ENCODE measurements around the gene PLK2. TPM values are rescaled to one million over a fixed set of nuclear protein-coding genes. Genes with fewer than 3 reads are reported as not detected.

The PLK2 gene
- total and polyA plus RNA-seq, 2 of the 4 experiments (the other 2 are of a cell fraction) = 129 to 337 TPM

DNA sequence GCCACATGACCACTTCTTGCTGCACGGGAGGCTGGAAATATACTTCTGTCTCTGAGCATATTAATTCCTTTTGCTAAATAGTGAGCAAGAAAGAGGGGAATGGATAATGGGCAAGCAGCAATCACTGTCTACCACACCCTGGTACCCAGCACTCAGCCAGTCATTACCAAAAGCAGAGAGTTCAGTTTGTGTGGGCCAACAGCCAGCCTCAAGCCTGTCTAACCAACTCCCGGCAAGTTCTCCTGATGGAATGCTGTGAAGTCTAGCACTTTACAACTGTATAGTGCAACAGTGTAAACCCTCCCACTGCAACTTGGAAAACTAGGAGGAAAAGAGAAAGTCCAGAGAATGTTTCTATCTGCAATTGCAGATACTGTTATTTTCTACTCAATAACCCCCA is 47.8 kb downstream of the PLK2 start:
- DNase-seq (no peak), ATAC-seq (ENCODE audit: low read depth) (no peak)
- H3K9me1 ChIP-seq (ENCODE audit: insufficient read depth, low read length) = peaks cover 4% of the 10 kb centered on the region
- H4K91ac ChIP-seq (ENCODE audit: insufficient read depth, low read depth, low read length) = no peak overlapping the region
- dilution Hi-C loops (cut with HindIII; ENCODE audit: low sequenced_read_pairs, unreplicated experiment) (no loop called here), intact Hi-C loops (cut with micrococcal nuclease) (no loop called here), in situ Hi-C loops (cut with MboI; ENCODE audit: low sequenced_read_pairs) (no loop called here)
- H3K4ac ChIP-seq (ENCODE audit: low read depth, low read length) = no peak overlapping the region
- H4K8ac ChIP-seq (ENCODE audit: low read depth in 2 of 2, low read length in 2 of 2) = no peak overlapping the region
- H2BK20ac ChIP-seq (ENCODE audit: low read depth, low read length) = no peak overlapping the region
- H2AK9ac ChIP-seq (replicated peaks; ENCODE audit: low read depth, low read length, poor library complexity) = no peak overlapping the region
- no peak overlapping the region for H2BK5ac ChIP-seq (ENCODE audit: low read depth, low read length, poor library complexity, severe bottlenecking)
- no TSS peak for BruUV-seq (replicated peaks)
- H3K4me2 ChIP-seq (ENCODE audit: low read depth, low read length) = no peak overlapping the region
- H2BK15ac ChIP-seq (ENCODE audit: low read depth, low read length) = no peak overlapping the region
- no peak overlapping the region for H3K27ac ChIP-seq (ENCODE audit: insufficient read depth, low read length)
- H2AFZ ChIP-seq (replicated peaks; ENCODE audit: low read length, poor library complexity) = no peak overlapping the region
- TF ChIP-seq RFX5 (IDR thresholded peaks at IDR 0.05; ENCODE audit: low read depth, low read length) (no peak), ELK1 (IDR thresholded peaks at IDR 0.05; ENCODE audit: borderline replicate concordance, low read depth, low read length) (no peak), MAFK (IDR thresholded peaks at IDR 0.05; ENCODE audit: low read depth, low read length) (no peak), RAD21 (IDR thresholded peaks at IDR 0.05; ENCODE audit: low read length) (no peak), MXI1 (IDR thresholded peaks at IDR 0.05; ENCODE audit: borderline replicate concordance, low read depth, low read length) (no peak), CHD1 (IDR thresholded peaks at IDR 0.05; ENCODE audit: low read depth, low read length) (no peak), POLR2A (IDR thresholded peaks at IDR 0.05; ENCODE audit: low read depth, low read length) (no peak), CEBPB (IDR thresholded peaks at IDR 0.05; ENCODE audit: low read depth, low read length) (no peak), SMC3 (IDR thresholded peaks at IDR 0.05; ENCODE audit: low read depth, low read length) (no peak), RCOR1 (IDR thresholded peaks at IDR 0.05; ENCODE audit: insufficient replicate concordance, low read length) (no peak), MAZ (IDR thresholded peaks at IDR 0.05; ENCODE audit: borderline replicate concordance, low read depth, low read length) (no peak), BHLHE40 (IDR thresholded peaks at IDR 0.05; ENCODE audit: low read depth, low read length) (no peak), FOS (IDR thresholded peaks at IDR 0.05; ENCODE audit: low read depth, low read length) (no peak), USF2 (IDR thresholded peaks at IDR 0.05; ENCODE audit: low read depth, low read length) (no peak), NFE2L2 (IDR thresholded peaks at IDR 0.05; ENCODE audit: low read depth, low read length) (no peak)
- TF ChIP-seq, protein P1, sequence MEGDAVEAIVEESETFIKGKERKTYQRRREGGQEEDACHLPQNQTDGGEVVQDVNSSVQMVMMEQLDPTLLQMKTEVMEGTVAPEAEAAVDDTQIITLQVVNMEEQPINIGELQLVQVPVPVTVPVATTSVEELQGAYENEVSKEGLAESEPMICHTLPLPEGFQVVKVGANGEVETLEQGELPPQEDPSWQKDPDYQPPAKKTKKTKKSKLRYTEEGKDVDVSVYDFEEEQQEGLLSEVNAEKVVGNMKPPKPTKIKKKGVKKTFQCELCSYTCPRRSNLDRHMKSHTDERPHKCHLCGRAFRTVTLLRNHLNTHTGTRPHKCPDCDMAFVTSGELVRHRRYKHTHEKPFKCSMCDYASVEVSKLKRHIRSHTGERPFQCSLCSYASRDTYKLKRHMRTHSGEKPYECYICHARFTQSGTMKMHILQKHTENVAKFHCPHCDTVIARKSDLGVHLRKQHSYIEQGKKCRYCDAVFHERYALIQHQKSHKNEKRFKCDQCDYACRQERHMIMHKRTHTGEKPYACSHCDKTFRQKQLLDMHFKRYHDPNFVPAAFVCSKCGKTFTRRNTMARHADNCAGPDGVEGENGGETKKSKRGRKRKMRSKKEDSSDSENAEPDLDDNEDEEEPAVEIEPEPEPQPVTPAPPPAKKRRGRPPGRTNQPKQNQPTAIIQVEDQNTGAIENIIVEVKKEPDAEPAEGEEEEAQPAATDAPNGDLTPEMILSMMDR (conservative IDR thresholded peaks at IDR 0.05; ENCODE audit: low read depth, low read length) = no peak
- peaks cover 4% of the 10 kb centered on the region; the same call in 1 of the 2 replicates for H3K4me1 ChIP-seq (ENCODE audit: control insufficient read depth, insufficient read depth, low read length)
- CTCF ChIA-PET = no interaction called here
- no peaks in the 10 kb centered on the region for H3K27me3 ChIP-seq (ENCODE audit: control insufficient read depth, insufficient read depth, low read length)
- no peak overlapping the region for H3K23ac ChIP-seq (ENCODE audit: low read depth, low read length)
- POLR2A ChIA-PET (ENCODE audit: unreplicated experiment) = no interaction called here
- no peak overlapping the region for H4K5ac ChIP-seq (ENCODE audit: low read depth, low read length)
- no CpG with 5 or more reads among the region's 2 CpGs for WGBS, 2 experiments (ENCODE audit: extremely low coverage in 2 of 2, insufficient read length in 1 of 2)
- H3K56ac ChIP-seq (ENCODE audit: extremely low read depth, insufficient read depth, low read length) = no peak overlapping the region; the same call in 1 of the 2 replicates
- no peak overlapping the region for H2BK120ac ChIP-seq (ENCODE audit: low read depth, low read length)
- H3K9ac ChIP-seq (ENCODE audit: low read depth, low read length) = no peak overlapping the region
- H3K14ac ChIP-seq (replicated peaks; ENCODE audit: low read depth, low read length) = 0 out of 2 replicates have a peak overlapping the region, but pooled peaks have one; percentile 49
- H2AK5ac ChIP-seq (ENCODE audit: low read depth, low read length) = no peak overlapping the region
- H4K20me1 ChIP-seq (ENCODE audit: insufficient read depth, low read length) = no peaks in the 10 kb centered on the region
- no peak overlapping the region for H3K4me3 ChIP-seq (ENCODE audit: insufficient read depth, low read depth, low read length)
- no peaks in the 10 kb centered on the region for H3K36me3 ChIP-seq (ENCODE audit: control insufficient read depth, insufficient read depth, low read length)
- no peak overlapping the region for H3K18ac ChIP-seq (ENCODE audit: low read depth, low read length)
- no peaks in the 10 kb centered on the region for H3K79me1 ChIP-seq (ENCODE audit: low read depth in 1 of 2, low read length in 2 of 2)
- no peaks in the 10 kb centered on the region for H3K9me3 ChIP-seq (ENCODE audit: control insufficient read depth, insufficient read depth, low read length)

All from IMR-90 (cell line).